Neural progenitor cell (in vitro differentiated cells): ENCODE data around the gene OPCML. TPM values are rescaled to one million over a fixed set of nuclear protein-coding genes. Genes with fewer than 3 reads are reported as not detected.

Experiments
- DNase-seq: peaks from one replicate; pipeline ENCODE4 v3.0.0-alpha.2; 2016; ENCODE audit warnings: low spot score
- H2AFZ ChIP-seq: fragments of 200-600 bp; sonication (generic); replicated peaks from 2 replicates; pipeline ENCODE4 v1.6.1; 2016; ENCODE audit warnings: antibody characterized with exemption
- H3F3A ChIP-seq: fragments of 200-600 bp; sonication (generic); 2 replicates; pipeline ENCODE4 v1.6.1; 2016; ENCODE audit warnings: antibody characterized with exemption, low read depth
- H3K27ac ChIP-seq: fragments of 200-600 bp; sonication (generic); 2 replicates; pipeline ENCODE4 v1.5.1; 2016; ENCODE audit warnings: mild to moderate bottlenecking
- H3K27me3 ChIP-seq: fragments of 200-600 bp; sonication (generic); 2 replicates; pipeline ENCODE4 v1.6.1; 2016; ENCODE audit warnings: mild to moderate bottlenecking, moderate library complexity
- H3K36me3 ChIP-seq: fragments of 200-600 bp; sonication (generic); 2 replicates; pipeline ENCODE4 v1.5.1; 2016
- H3K4me1 ChIP-seq: fragments of 200-600 bp; sonication (generic); 2 replicates; pipeline ENCODE4 v1.6.1; 2016; ENCODE audit warnings: mixed run types
- H3K4me2 ChIP-seq: fragments of 200-600 bp; sonication (generic); 2 replicates; pipeline ENCODE4 v1.6.1; 2016
- H3K4me3 ChIP-seq: fragments of 200-600 bp; sonication (generic); 2 replicates; pipeline ENCODE4 v1.5.1; 2016
- H3K79me2 ChIP-seq: fragments of 200-600 bp; sonication (generic); 2 replicates; pipeline ENCODE4 v1.6.1; 2016; ENCODE audit warnings: low read depth
- H3K9ac ChIP-seq: fragments of 200-600 bp; sonication (generic); 2 replicates; pipeline ENCODE4 v1.6.1; 2016
- H3K9me3 ChIP-seq: fragments of 200-600 bp; sonication (generic); 2 replicates; pipeline ENCODE4 v1.5.1; 2016; ENCODE audit warnings: low read depth
- H4K20me1 ChIP-seq: fragments of 200-600 bp; sonication (generic); 2 replicates; pipeline ENCODE4 v1.6.1; 2016; ENCODE audit warnings: low read depth
- H3K27ac Mint-ChIP-seq: 3 replicates; pipeline ENCODE4 v1.8.0; 2021; ENCODE audit warnings: mixed read lengths
- H3K27me3 Mint-ChIP-seq: 2 replicates; pipeline ENCODE4 v1.8.0; 2022; ENCODE audit warnings: low read depth, mild to moderate bottlenecking, inconsistent platforms, moderate library complexity, mixed read lengths; ENCODE audit not compliant: insufficient read depth
- H3K36me3 Mint-ChIP-seq: 3 replicates; pipeline ENCODE4 v1.8.0; 2021; ENCODE audit warnings: mixed read lengths
- H3K4me1 Mint-ChIP-seq: 3 replicates; pipeline ENCODE4 v1.8.0; 2021; ENCODE audit warnings: mixed read lengths
- H3K4me3 Mint-ChIP-seq: 3 replicates; pipeline ENCODE4 v1.8.0; 2021; ENCODE audit warnings: mild to moderate bottlenecking, moderate library complexity, mixed read lengths
- H3K9me3 Mint-ChIP-seq: 3 replicates; pipeline ENCODE4 v1.8.0; 2020; ENCODE audit warnings: mixed read lengths
- CTCF ChIP-seq: fragments of 200-600 bp; sonication (generic); IDR thresholded peaks from 2 replicates; pipeline ENCODE4 v1.5.1; 2017; ENCODE audit warnings: antibody characterized with exemption, mild to moderate bottlenecking
- EZH2 ChIP-seq: fragments of 200-600 bp; sonication (generic); IDR thresholded peaks from 2 replicates; pipeline ENCODE4 v1.6.1; 2017; ENCODE audit warnings: antibody characterized with exemption, mild to moderate bottlenecking, moderate library complexity
- EZH2phosphoT487 ChIP-seq: fragments of 200-600 bp; sonication (generic); IDR thresholded peaks from 2 replicates; pipeline ENCODE4 v1.6.1; 2017; ENCODE audit warnings: antibody characterized with exemption
- total RNA-seq: library from RNA; depleted of rRNA; stranded (reverse); fragments of >200 nt; gene quantifications from 2 replicates; pipeline ENCODE4 v1.2.3, GENCODE V29; 2015; ENCODE audit warnings: low replicate concordance

Gene OPCML
- total RNA-seq, 1 donor from 2014 or later, result 0.02 TPM

GRCh38 chr11:133553885-133554740, 21.8 kb upstream of the OPCML start:
- Mint-ChIP-seq H3K36me3 (no peaks in the 10 kb centered on the region), H3K4me1 (peaks cover 8% of the 10 kb centered on the region), H3K4me3 (no peak overlapping the region), H3K9me3 (no peaks in the 10 kb centered on the region), H3K27me3 (peaks cover 6% of the 10 kb centered on the region), H3K27ac (no peak overlapping the region)
- H3K27me3 ChIP-seq, result no peaks in the 10 kb centered on the region
- no peak overlapping the region for H3K27ac ChIP-seq
- no peaks in the 10 kb centered on the region for H3K79me2 ChIP-seq
- no peaks in the 10 kb centered on the region for H3K4me1 ChIP-seq
- no peak for TF ChIP-seq EZH2
- no peak for TF ChIP-seq EZH2phosphoT487
- no peak overlapping the region for H2AFZ ChIP-seq
- H4K20me1 ChIP-seq, result no peaks in the 10 kb centered on the region
- no peaks in the 10 kb centered on the region for H3F3A ChIP-seq
- no peak overlapping the region for H3K4me3 ChIP-seq
- peak; percentile 43 for DNase-seq
- no peaks in the 10 kb centered on the region for H3K9me3 ChIP-seq
- no peak overlapping the region for H3K9ac ChIP-seq
- no peaks in the 10 kb centered on the region for H3K36me3 ChIP-seq
- no peak overlapping the region for H3K4me2 ChIP-seq

- no peaks in the 10 kb centered on the region for H3K36me3 Mint-ChIP-seq
- Histone ChIP-seq H3K4me3 (no peak overlapping the region), H3K4me1 (no peaks in the 10 kb centered on the region), H3K79me2 (no peaks in the 10 kb centered on the region), H3K27me3 (no peaks in the 10 kb centered on the region), H2AFZ (no peak overlapping the region), H3F3A (no peaks in the 10 kb centered on the region), H3K9me3 (no peaks in the 10 kb centered on the region), H3K9ac (no peak overlapping the region), H3K36me3 (no peaks in the 10 kb centered on the region), H3K4me2 (no peak overlapping the region), H3K27ac (no peak overlapping the region), H4K20me1 (no peaks in the 10 kb centered on the region)
- DNase-seq, result no peak
- peaks cover 8% of the 10 kb centered on the region for H3K4me1 Mint-ChIP-seq
- no peak overlapping the region for H3K4me3 Mint-ChIP-seq
- H3K27ac Mint-ChIP-seq, result no peak overlapping the region
- TF ChIP-seq EZH2phosphoT487, result no peak
- TF ChIP-seq CTCF, result no peak
- TF ChIP-seq EZH2, result no peak
- peaks cover 6% of the 10 kb centered on the region for H3K27me3 Mint-ChIP-seq
- no peaks in the 10 kb centered on the region for H3K9me3 Mint-ChIP-seq
Measured at GRCh38 chr11:133552938-133553337, 20.6 kb upstream of the OPCML start.

DNA sequence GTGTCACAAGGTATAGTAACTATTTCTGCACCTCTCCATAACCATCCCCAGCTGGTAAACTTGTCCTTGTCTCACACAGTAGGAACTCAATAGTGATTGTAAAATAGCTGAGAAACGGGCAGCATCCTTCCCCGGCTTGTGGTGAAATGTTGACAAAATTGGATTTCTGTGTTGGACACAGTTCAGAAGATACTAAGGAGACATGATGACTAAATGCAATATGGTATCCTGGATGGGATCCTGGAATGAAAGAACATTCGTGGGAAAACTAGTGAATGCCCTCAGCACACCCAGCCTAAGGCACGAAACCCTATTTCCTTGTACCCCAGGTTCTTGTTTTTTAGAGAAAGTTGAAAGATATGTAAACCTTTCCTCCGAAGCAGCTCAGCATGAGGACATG, 18.8 kb upstream of the OPCML start:
- peaks cover 8% of the 10 kb centered on the region for H3K4me1 Mint-ChIP-seq
- H3K27me3 Mint-ChIP-seq, result peaks cover 8% of the 10 kb centered on the region
- no peak for DNase-seq

GRCh38 chr11:133549826-133550225, 17.5 kb upstream of the OPCML start:
- H3K27me3 Mint-ChIP-seq, result peaks cover 8% of the 10 kb centered on the region
- no peaks in the 10 kb centered on the region for H3K9me3 ChIP-seq
- no peaks in the 10 kb centered on the region for H3K36me3 Mint-ChIP-seq
- no peak overlapping the region for H3K4me3 ChIP-seq
- H4K20me1 ChIP-seq, result no peaks in the 10 kb centered on the region
- no peaks in the 10 kb centered on the region for H3K79me2 ChIP-seq
- peaks cover 6% of the 10 kb centered on the region for H3K4me1 ChIP-seq
- peaks cover 8% of the 10 kb centered on the region for H3K4me1 Mint-ChIP-seq
- H3K4me2 ChIP-seq, result no peak overlapping the region
- H3K4me3 Mint-ChIP-seq, result no peak overlapping the region
- TF ChIP-seq EZH2, result no peak
- no peak for TF ChIP-seq EZH2phosphoT487
- no peak for TF ChIP-seq CTCF
- H3K36me3 ChIP-seq, result no peaks in the 10 kb centered on the region
- no peaks in the 10 kb centered on the region for H3K27me3 ChIP-seq
- no peaks in the 10 kb centered on the region for H3F3A ChIP-seq
- no peak overlapping the region for H3K9ac ChIP-seq
- H3K27ac ChIP-seq, result no peak overlapping the region
- DNase-seq, result no peak
- H2AFZ ChIP-seq, result no peak overlapping the region
- no peaks in the 10 kb centered on the region for H3K9me3 Mint-ChIP-seq
- H3K27ac Mint-ChIP-seq, result no peak overlapping the region

More for the DNA sequence above, 18.8 kb upstream of the OPCML start:
- Histone ChIP-seq H3K36me3 (no peaks in the 10 kb centered on the region), H3K79me2 (no peaks in the 10 kb centered on the region), H3K9me3 (no peaks in the 10 kb centered on the region), H2AFZ (no peak overlapping the region), H3K4me1 (no peaks in the 10 kb centered on the region), H3K9ac (no peak overlapping the region), H3K4me3 (no peak overlapping the region), H3K27me3 (no peaks in the 10 kb centered on the region), H3F3A (no peaks in the 10 kb centered on the region), H3K27ac (no peak overlapping the region), H4K20me1 (no peaks in the 10 kb centered on the region), H3K4me2 (no peak overlapping the region)
- Mint-ChIP-seq H3K36me3 (no peaks in the 10 kb centered on the region), H3K9me3 (no peaks in the 10 kb centered on the region), H3K4me3 (no peak overlapping the region), H3K27ac (no peak overlapping the region)
- no peak for TF ChIP-seq EZH2phosphoT487
- TF ChIP-seq EZH2, result no peak
